Stimulated activated naive CD8-positive, alpha-beta T cell treated with anti-CD3 and anti-CD28 coated beads, Interleukin-15, Interleukin-2, amounts not matched to agents 100 U/mL and 50 U/mL, for 24 hours (primary cell): ENCODE results near the gene CFAP97.
"Not testable (repeated sequence)": the region's sequence is repeated elsewhere in the genome, so short reads cannot be mapped to it uniquely, and the experiment has no call there.

ENCODE experiments used
- ATAC-seq: fragments of 150-1000 bp; cut with Tn5 transposase; one replicate; pipeline ENCODE4 v1.10.0; 2021
- DNase-seq: peaks from one replicate; pipeline ENCODE4 v3.0.0; 2021

Gene CFAP97

GRCh38 chr4:185141777-185142176, 62.0 kb downstream of the CFAP97 start:
- no peak for ATAC-seq

GRCh38 chr4:185139736-185140135, 64.1 kb downstream of the CFAP97 start:
- no peak for ATAC-seq
- no peak for DNase-seq

More at GRCh38 chr4:185141777-185142176, 62.0 kb downstream of the CFAP97 start:
- no peak for DNase-seq

GRCh38 chr4:185138161-185138560, 65.6 kb downstream of the CFAP97 start:
- DNase-seq, result no peak
- ATAC-seq, result no peak

GRCh38 chr4:185137233-185137925, 66.4 kb downstream of the CFAP97 start:
- ATAC-seq (no peak), DNase-seq (no peak)

GRCh38 chr4:185134307-185134869, 69.4 kb downstream of the CFAP97 start:
- DNase-seq, result no peak
- ATAC-seq, result peak; percentile 46

- peak; percentile 36 for DNase-seq
- ATAC-seq, result peak; percentile 55
These were observed 75.3 kb downstream of the CFAP97 start for GRCh38 chr4:185128272-185129119.

GRCh38 chr4:185127021-185127925, 76.5 kb downstream of the CFAP97 start:
- DNase-seq (no peak), ATAC-seq (peak; percentile 20)

- DNase-seq, result no peak
- no peak for ATAC-seq
These were observed 79.8 kb downstream of the CFAP97 start for GRCh38 chr4:185124006-185124405.

GRCh38 chr4:185122681-185123345, 81.0 kb downstream of the CFAP97 start:
- ATAC-seq (no peak), DNase-seq (no peak)

- no peak for ATAC-seq
- no peak for DNase-seq
These were observed 83.2 kb downstream of the CFAP97 start for GRCh38 chr4:185120631-185120946.

GRCh38 chr4:185119927-185120630, 83.7 kb downstream of the CFAP97 start:
- ATAC-seq (no peak), DNase-seq (no peak)

GRCh38 chr4:185119467-185119866, 84.3 kb downstream of the CFAP97 start:
- not testable (repeated sequence) for ATAC-seq

GRCh38 chr4:185118876-185119275, 84.9 kb downstream of the CFAP97 start:
- DNase-seq (no peak), ATAC-seq (no peak)

More at GRCh38 chr4:185119467-185119866, 84.3 kb downstream of the CFAP97 start:
- DNase-seq, result not testable (repeated sequence)

- ATAC-seq, result no peak
These were observed 86.4 kb downstream of the CFAP97 start for GRCh38 chr4:185117300-185117934.

GRCh38 chr4:185115827-185116232, 88.0 kb downstream of the CFAP97 start:
- ATAC-seq (no peak), DNase-seq (no peak)

More at GRCh38 chr4:185117300-185117934, 86.4 kb downstream of the CFAP97 start:
- DNase-seq, result no peak

- DNase-seq, result no peak
- no peak for ATAC-seq
These were observed 90.5 kb downstream of the CFAP97 start for GRCh38 chr4:185113340-185113739.

GRCh38 chr4:185112104-185112503, 91.7 kb downstream of the CFAP97 start:
- ATAC-seq (peak; percentile 71), DNase-seq (no peak)

- no peak for ATAC-seq
- DNase-seq, result no peak
These were observed 93.4 kb downstream of the CFAP97 start for GRCh38 chr4:185110375-185110823.

- DNase-seq (no peak), ATAC-seq (no peak)
These were observed 94.1 kb downstream of the CFAP97 start for GRCh38 chr4:185109736-185110135.
